ENCODE data around the gene ABCA8. TPM values are rescaled to one million over a fixed set of nuclear protein-coding genes. Genes with fewer than 3 reads are reported as not detected.
A peak's percentile ranks its signal among the peaks of the same experiment; 100 is the strongest.

The ABCA8 gene
- total and polyA plus RNA-seq, 4 donors: 2.7 to 187 (median 7.8) TPM

- Histone ChIP-seq H3K4me1 (ENCODE audit: control insufficient read depth in 5 of 5, insufficient read depth in 5 of 5, low read length in 5 of 5) (peaks cover 0 to 18% (median 4%) of the 10 kb centered on the region in 5 donors), H3K9ac (ENCODE audit: insufficient read depth in 1 of 2, low read length in 2 of 2) (peak overlapping the region in 1 of 2 donors; percentile 55), H3K4me3 (no peak overlapping the region), H3K27me3 (ENCODE audit: control insufficient read depth in 3 of 3, insufficient read depth in 3 of 3, low read length in 2 of 3) (no peaks in the 10 kb centered on the region), H3K36me3 (ENCODE audit: control insufficient read depth in 4 of 4, insufficient read depth in 4 of 4, low read length in 4 of 4) (peaks cover 0 to 25% (median 6%) of the 10 kb centered on the region in 4 donors), H3K27ac (ENCODE audit: low read depth in 1 of 2, low read length in 1 of 2) (no peak overlapping the region), H3K9me3 (ENCODE audit: control insufficient read depth in 4 of 4, insufficient read depth in 3 of 4, low read length in 3 of 4) (no peaks in the 10 kb centered on the region)
- 79 to 82% methylated on average over 9 of the region's 9 CpGs for WGBS, 2 donors
- ATAC-seq (ENCODE audit: insufficient read depth, low FRiP score) (no peak), DNase-seq (no peak)
- TF ChIP-seq CTCF (IDR thresholded peaks at IDR 0.05; ENCODE audit: control extremely low read depth, extremely low read depth): no peak
Measured at GRCh38 chr17:68924793-68925720, 30.1 kb downstream of the ABCA8 start.

GRCh38 chr17:68910789-68911431, 44.3 kb downstream of the ABCA8 start:
- no peak for DNase-seq
- Histone ChIP-seq H3K9me3 (ENCODE audit: control insufficient read depth in 4 of 4, insufficient read depth in 3 of 4, low read length in 3 of 4) (peaks cover 0 to 3% (median 2%) of the 10 kb centered on the region in 4 donors), H3K4me1 (ENCODE audit: control insufficient read depth in 5 of 5, insufficient read depth in 5 of 5, low read length in 5 of 5) (peaks cover 0 to 8% (median 1%) of the 10 kb centered on the region in 5 donors), H3K36me3 (ENCODE audit: control insufficient read depth in 4 of 4, insufficient read depth in 4 of 4, low read length in 4 of 4) (peaks cover 0 to 40% (median 20%) of the 10 kb centered on the region in 4 donors), H3K9ac (ENCODE audit: insufficient read depth in 1 of 2, low read length in 2 of 2) (no peak overlapping the region), H3K27ac (ENCODE audit: low read depth in 1 of 2, low read length in 1 of 2) (no peak overlapping the region), H3K27me3 (ENCODE audit: control insufficient read depth in 3 of 3, insufficient read depth in 3 of 3, low read length in 2 of 3) (no peaks in the 10 kb centered on the region), H3K4me3 (no peak overlapping the region)
- no peak for TF ChIP-seq CTCF (IDR thresholded peaks at IDR 0.05; ENCODE audit: control extremely low read depth, extremely low read depth)
- no peak for ATAC-seq (ENCODE audit: insufficient read depth, low FRiP score)
- WGBS, 2 donors: 95 to 100% methylated on average over 2 of the region's 2 CpGs

- no peak overlapping the region for H3K4me3 ChIP-seq
- 69 to 76% methylated on average over 5 of the region's 5 CpGs for WGBS, 2 donors
- peaks cover 0 to 8% (median 1%) of the 10 kb centered on the region in 5 donors for H3K4me1 ChIP-seq (ENCODE audit: control insufficient read depth in 5 of 5, insufficient read depth in 5 of 5, low read length in 5 of 5)
- H3K36me3 ChIP-seq (ENCODE audit: control insufficient read depth in 4 of 4, insufficient read depth in 4 of 4, low read length in 4 of 4): peaks cover 0 to 33% (median 17%) of the 10 kb centered on the region in 4 donors
- ATAC-seq (ENCODE audit: insufficient read depth, low FRiP score) (no peak), DNase-seq (peak; percentile 72 to 86 (median 84))
- H3K27me3 ChIP-seq (ENCODE audit: control insufficient read depth in 3 of 3, insufficient read depth in 3 of 3, low read length in 2 of 3): no peaks in the 10 kb centered on the region
- H3K9me3 ChIP-seq (ENCODE audit: control insufficient read depth in 4 of 4, insufficient read depth in 3 of 4, low read length in 3 of 4): peaks cover 0 to 3% (median 2%) of the 10 kb centered on the region in 4 donors
- TF ChIP-seq CTCF (IDR thresholded peaks at IDR 0.05; ENCODE audit: control extremely low read depth, extremely low read depth): no peak
- H3K27ac ChIP-seq (ENCODE audit: low read depth in 1 of 2, low read length in 1 of 2): peak overlapping the region; percentile 5 to 26
- H3K9ac ChIP-seq (ENCODE audit: insufficient read depth in 1 of 2, low read length in 2 of 2): no peak overlapping the region
Measured at GRCh38 chr17:68910251-68910705, 44.9 kb downstream of the ABCA8 start.
